SK-N-SH treated with all-trans-retinoic acid at 6 μM for 48 hours (cell line): Measurements from ENCODE around the gene GPR37L1.

Experiments
- ATAC-seq: fragments of 200-7000 bp; cut with Tn5 transposase; 3 replicates; pipeline ENCODE4 v1.9.1; 2020; ENCODE audit warnings: mild to moderate bottlenecking, moderate library complexity
- ARNTL ChIP-seq: fragments of 450-650 bp; formaldehyde crosslinking; IDR thresholded peaks from 2 replicates; pipeline ENCODE4 v1.5.0; 2020; ENCODE audit warnings: low read depth, mild to moderate bottlenecking, moderate library complexity, borderline replicate concordance
- BACH2 ChIP-seq: fragments of 250-450 bp; sonication (Bioruptor Pico); IDR thresholded peaks from 2 replicates; pipeline ENCODE4 v1.9.0; 2021; ENCODE audit warnings: mild to moderate bottlenecking, borderline replicate concordance
- CSDC2 ChIP-seq: fragments of 250-450 bp; sonication (Bioruptor Pico); IDR thresholded peaks from 2 replicates; pipeline ENCODE4 v1.5.0; 2020; ENCODE audit warnings: mild to moderate bottlenecking, moderate library complexity
- ESRRG ChIP-seq: fragments of 250-450 bp; sonication (Bioruptor Pico); IDR thresholded peaks from 2 replicates; pipeline ENCODE4 v1.6.1; 2021; ENCODE audit warnings: mild to moderate bottlenecking
- GLIS3 ChIP-seq: fragments of 250-450 bp; sonication (Bioruptor Pico); IDR thresholded peaks from 2 replicates; pipeline ENCODE4 v1.5.0; 2020; ENCODE audit warnings: mild to moderate bottlenecking, moderate library complexity
- ISL1 ChIP-seq: fragments of 250-450 bp; sonication (Bioruptor Pico); IDR thresholded peaks from 2 replicates; pipeline ENCODE4 v2.1.2; 2022; ENCODE audit warnings: mild to moderate bottlenecking, moderate library complexity
- OSR1 ChIP-seq: fragments of 250-450 bp; sonication (Bioruptor Pico); IDR thresholded peaks from 2 replicates; pipeline ENCODE4 v1.8.0; 2022; ENCODE audit warnings: moderate library complexity, mild to moderate bottlenecking, inconsistent platforms
- PPARA ChIP-seq: fragments of 250-450 bp; sonication (Bioruptor Pico); IDR thresholded peaks from 2 replicates; pipeline ENCODE4 v1.5.0; 2020; ENCODE audit warnings: mild to moderate bottlenecking, borderline replicate concordance
- RARB ChIP-seq: fragments of 250-450 bp; sonication (Bioruptor Pico); IDR thresholded peaks from 2 replicates; pipeline ENCODE4 v1.8.0; 2021; ENCODE audit warnings: mild to moderate bottlenecking, moderate library complexity
- SNAI2 ChIP-seq: fragments of 250-450 bp; sonication (Bioruptor Pico); IDR thresholded peaks from 2 replicates; pipeline ENCODE4 v1.5.0; 2020; ENCODE audit warnings: mild to moderate bottlenecking, moderate library complexity
- TOX ChIP-seq: fragments of 250-450 bp; sonication (Bioruptor Pico); IDR thresholded peaks from 2 replicates; pipeline ENCODE4 v1.8.0; 2021; ENCODE audit warnings: mild to moderate bottlenecking, moderate library complexity, borderline replicate concordance
- TSHZ2 ChIP-seq: fragments of 250-450 bp; sonication (Bioruptor Pico); IDR thresholded peaks from 2 replicates; pipeline ENCODE4 v1.5.0; 2020; ENCODE audit warnings: mild to moderate bottlenecking, moderate library complexity
- ZC3H10 ChIP-seq: fragments of 250-450 bp; sonication (Bioruptor Pico); IDR thresholded peaks from 2 replicates; pipeline ENCODE4 v1.5.1; 2021; ENCODE audit warnings: mild to moderate bottlenecking, moderate library complexity
- ZNF565 ChIP-seq: fragments of 450-650 bp; formaldehyde crosslinking; conservative IDR thresholded peaks from 2 replicates; pipeline ENCODE4 v1.5.0; 2020; ENCODE audit warnings: low read depth, mild to moderate bottlenecking, moderate library complexity
- TF ChIP-seq, protein P1 (sequence below): fragments of 250-450 bp; sonication (Bioruptor Pico); IDR thresholded peaks from 2 replicates; pipeline ENCODE4 v1.5.1; 2021; ENCODE audit warnings: mild to moderate bottlenecking, moderate library complexity
- TF ChIP-seq, protein P2 (sequence below): fragments of 250-450 bp; sonication (Bioruptor Pico); IDR thresholded peaks from 2 replicates; pipeline ENCODE4 v1.8.0; 2020; ENCODE audit warnings: mild to moderate bottlenecking, moderate library complexity, borderline replicate concordance
- TF ChIP-seq, protein P3 (sequence below): fragments of 250-450 bp; sonication (Bioruptor Pico); IDR thresholded peaks from 2 replicates; pipeline ENCODE4 v1.8.0; 2021; ENCODE audit warnings: low read depth, mild to moderate bottlenecking, moderate library complexity, borderline replicate concordance
- TF ChIP-seq, protein P4 (sequence below): fragments of 250-450 bp; sonication (Bioruptor Pico); IDR thresholded peaks from 2 replicates; pipeline ENCODE4 v1.5.1; 2020; ENCODE audit warnings: low read depth, mild to moderate bottlenecking, moderate library complexity

The GPR37L1 gene

DNA sequence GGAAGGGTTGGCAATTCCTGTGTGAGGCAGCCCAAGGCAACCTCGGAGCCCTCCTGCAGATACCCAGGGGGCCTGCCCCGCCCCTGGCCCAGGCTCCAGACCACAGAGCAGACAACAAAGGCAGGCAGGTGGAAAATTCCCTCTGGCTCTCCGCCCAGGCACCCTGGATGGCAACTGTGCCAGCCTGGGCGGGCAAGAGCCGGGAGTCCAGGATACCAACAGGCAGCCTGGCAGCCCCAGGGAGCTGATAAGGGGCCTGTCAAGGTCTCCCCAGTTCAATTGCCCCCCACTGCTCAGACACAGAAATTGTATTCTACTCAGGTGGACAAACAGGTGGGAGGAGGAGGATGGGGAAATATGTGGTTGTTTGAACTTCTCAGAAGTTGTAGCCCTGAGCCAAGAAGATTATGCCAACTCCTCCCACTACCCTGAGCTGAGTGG, 15.4 kb upstream of the GPR37L1 start:
- TF ChIP-seq, protein P1, sequence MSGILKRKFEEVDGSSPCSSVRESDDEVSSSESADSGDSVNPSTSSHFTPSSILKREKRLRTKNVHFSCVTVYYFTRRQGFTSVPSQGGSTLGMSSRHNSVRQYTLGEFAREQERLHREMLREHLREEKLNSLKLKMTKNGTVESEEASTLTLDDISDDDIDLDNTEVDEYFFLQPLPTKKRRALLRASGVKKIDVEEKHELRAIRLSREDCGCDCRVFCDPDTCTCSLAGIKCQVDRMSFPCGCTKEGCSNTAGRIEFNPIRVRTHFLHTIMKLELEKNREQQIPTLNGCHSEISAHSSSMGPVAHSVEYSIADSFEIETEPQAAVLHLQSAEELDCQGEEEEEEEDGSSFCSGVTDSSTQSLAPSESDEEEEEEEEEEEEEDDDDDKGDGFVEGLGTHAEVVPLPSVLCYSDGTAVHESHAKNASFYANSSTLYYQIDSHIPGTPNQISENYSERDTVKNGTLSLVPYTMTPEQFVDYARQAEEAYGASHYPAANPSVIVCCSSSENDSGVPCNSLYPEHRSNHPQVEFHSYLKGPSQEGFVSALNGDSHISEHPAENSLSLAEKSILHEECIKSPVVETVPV (CRISPR knock-in tag) = no peak
- TF ChIP-seq GLIS3 (no peak), ZNF565 (CRISPR knock-in tag) (no peak), BACH2 (no peak)
- no peak for ATAC-seq

DNA sequence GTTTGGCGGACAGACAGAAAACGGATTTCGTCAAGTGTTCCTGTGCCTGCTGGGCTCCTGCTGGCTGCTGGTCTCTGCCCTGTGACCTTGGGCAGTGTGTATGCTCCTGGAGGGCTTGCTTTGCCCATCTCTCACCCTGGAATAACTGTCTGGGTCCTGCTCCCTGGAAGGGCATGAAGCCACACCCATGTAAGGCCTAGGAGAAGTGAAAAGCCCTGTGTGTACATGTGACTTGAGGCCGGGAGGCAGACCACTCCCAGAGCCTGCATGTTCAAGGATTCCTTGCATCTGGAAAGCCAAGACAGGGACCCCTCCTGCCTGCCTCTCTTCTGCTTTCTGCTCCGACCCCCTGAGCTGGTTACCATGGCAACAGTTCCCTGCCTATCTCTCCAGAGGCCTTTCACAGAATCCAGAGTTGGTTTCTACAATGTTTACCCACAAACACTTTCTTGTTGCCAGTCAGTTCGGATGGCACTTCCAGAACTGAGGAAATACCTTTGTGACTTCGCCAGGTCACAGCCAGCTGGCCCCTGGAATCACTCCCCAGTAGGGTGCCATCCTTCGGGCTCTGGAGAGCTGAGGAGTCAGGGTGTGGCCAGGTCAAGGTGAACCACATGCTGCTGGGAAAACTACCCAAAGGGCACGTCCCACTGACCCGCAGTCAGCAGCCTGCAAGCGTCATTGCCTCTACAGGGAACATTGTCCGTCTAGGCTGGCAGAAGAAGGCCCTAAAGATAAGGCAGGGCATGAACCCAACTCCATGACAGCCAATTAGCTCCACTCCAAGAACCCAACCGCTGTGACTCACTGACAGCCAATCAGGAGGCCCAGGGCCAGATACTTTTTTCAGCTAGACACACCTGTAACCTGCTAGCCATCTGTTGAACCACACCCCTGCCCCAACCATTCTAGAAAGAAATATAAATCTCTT, 14.7 kb upstream of the GPR37L1 start:
- TF ChIP-seq ZC3H10 (CRISPR knock-in tag) = no peak
- TF ChIP-seq TSHZ2 (CRISPR knock-in tag) = no peak
- no peak for TF ChIP-seq ZNF565 (CRISPR knock-in tag)
- TF ChIP-seq, protein P2, sequence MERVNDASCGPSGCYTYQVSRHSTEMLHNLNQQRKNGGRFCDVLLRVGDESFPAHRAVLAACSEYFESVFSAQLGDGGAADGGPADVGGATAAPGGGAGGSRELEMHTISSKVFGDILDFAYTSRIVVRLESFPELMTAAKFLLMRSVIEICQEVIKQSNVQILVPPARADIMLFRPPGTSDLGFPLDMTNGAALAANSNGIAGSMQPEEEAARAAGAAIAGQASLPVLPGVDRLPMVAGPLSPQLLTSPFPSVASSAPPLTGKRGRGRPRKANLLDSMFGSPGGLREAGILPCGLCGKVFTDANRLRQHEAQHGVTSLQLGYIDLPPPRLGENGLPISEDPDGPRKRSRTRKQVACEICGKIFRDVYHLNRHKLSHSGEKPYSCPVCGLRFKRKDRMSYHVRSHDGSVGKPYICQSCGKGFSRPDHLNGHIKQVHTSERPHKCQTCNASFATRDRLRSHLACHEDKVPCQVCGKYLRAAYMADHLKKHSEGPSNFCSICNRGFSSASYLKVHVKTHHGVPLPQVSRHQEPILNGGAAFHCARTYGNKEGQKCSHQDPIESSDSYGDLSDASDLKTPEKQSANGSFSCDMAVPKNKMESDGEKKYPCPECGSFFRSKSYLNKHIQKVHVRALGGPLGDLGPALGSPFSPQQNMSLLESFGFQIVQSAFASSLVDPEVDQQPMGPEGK (CRISPR knock-in tag) = no peak
- TF ChIP-seq ESRRG (CRISPR knock-in tag) = no peak
- no peak for TF ChIP-seq SNAI2 (CRISPR knock-in tag)
- no peak for TF ChIP-seq PPARA (CRISPR knock-in tag)
- TF ChIP-seq ISL1 = no peak
- TF ChIP-seq, protein P3, sequence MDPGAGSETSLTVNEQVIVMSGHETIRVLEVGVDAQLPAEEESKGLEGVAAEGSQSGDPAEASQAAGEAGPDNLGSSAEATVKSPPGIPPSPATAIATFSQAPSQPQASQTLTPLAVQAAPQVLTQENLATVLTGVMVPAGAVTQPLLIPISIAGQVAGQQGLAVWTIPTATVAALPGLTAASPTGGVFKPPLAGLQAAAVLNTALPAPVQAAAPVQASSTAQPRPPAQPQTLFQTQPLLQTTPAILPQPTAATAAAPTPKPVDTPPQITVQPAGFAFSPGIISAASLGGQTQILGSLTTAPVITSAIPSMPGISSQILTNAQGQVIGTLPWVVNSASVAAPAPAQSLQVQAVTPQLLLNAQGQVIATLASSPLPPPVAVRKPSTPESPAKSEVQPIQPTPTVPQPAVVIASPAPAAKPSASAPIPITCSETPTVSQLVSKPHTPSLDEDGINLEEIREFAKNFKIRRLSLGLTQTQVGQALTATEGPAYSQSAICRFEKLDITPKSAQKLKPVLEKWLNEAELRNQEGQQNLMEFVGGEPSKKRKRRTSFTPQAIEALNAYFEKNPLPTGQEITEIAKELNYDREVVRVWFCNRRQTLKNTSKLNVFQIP = no peak
- TF ChIP-seq GLIS3 = no peak
- no peak for TF ChIP-seq BACH2
- no peak for TF ChIP-seq CSDC2 (CRISPR knock-in tag)
- TF ChIP-seq, protein P4, sequence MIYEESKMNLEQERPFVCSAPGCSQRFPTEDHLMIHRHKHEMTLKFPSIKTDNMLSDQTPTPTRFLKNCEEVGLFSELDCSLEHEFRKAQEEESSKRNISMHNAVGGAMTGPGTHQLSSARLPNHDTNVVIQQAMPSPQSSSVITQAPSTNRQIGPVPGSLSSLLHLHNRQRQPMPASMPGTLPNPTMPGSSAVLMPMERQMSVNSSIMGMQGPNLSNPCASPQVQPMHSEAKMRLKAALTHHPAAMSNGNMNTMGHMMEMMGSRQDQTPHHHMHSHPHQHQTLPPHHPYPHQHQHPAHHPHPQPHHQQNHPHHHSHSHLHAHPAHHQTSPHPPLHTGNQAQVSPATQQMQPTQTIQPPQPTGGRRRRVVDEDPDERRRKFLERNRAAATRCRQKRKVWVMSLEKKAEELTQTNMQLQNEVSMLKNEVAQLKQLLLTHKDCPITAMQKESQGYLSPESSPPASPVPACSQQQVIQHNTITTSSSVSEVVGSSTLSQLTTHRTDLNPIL (CRISPR knock-in tag) = no peak
- no peak for TF ChIP-seq ARNTL (CRISPR knock-in tag)
- TF ChIP-seq, protein P1 (CRISPR knock-in tag) = no peak
- TF ChIP-seq, all 23 proteins: peak for 0
- ATAC-seq = no peak

- ATAC-seq = no peak
- TF ChIP-seq, protein P4 (CRISPR knock-in tag) = no peak
- TF ChIP-seq PPARA (CRISPR knock-in tag) (no peak), ARNTL (CRISPR knock-in tag) (no peak), CSDC2 (CRISPR knock-in tag) (no peak), RARB (CRISPR knock-in tag) (no peak), OSR1 (no peak), TOX (CRISPR knock-in tag) (no peak), TSHZ2 (CRISPR knock-in tag) (no peak)
- TF ChIP-seq, protein P1 (CRISPR knock-in tag) = no peak
Observed at GRCh38 chr1:202110977-202111376, 11.7 kb upstream of the GPR37L1 start.
